CD8-positive, alpha-beta memory T cell (primary cell): ENCODE measurements around the gene PARP16. TPM values are rescaled to one million over a fixed set of nuclear protein-coding genes. Genes with fewer than 3 reads are reported as not detected.

Experiments
- CTCF ChIA-PET: fragments of 350-600 bp; sonication (Branson Sonifier 250); formaldehyde crosslinking; loops from one replicate; lab custom pipeline; 2021; ENCODE audit warnings: antibody characterized with exemption; lab: Charles Lee
- POLR2A ChIA-PET: fragments of 350-600 bp; sonication (Branson Sonifier 250); formaldehyde crosslinking; loops from one replicate; lab custom pipeline; 2021; ENCODE audit warnings: antibody characterized with exemption; lab: Charles Lee
- DNase-seq, 5 donors: peaks; one replicate each; pipeline versions ENCODE4 v3.0.0 to v3.0.0-alpha.2; 2020 to 2022; ENCODE audit warnings: mixed read lengths in 1 of 5
- H3K27ac ChIP-seq: one replicate; pipeline ENCODE4 v1.7.0; 2013; ENCODE audit warnings: low read depth, mild to moderate bottlenecking, low read length, moderate library complexity
- H3K27me3 ChIP-seq: 2 replicates; pipeline ENCODE4 v1.7.0; 2013; ENCODE audit warnings: low read length, mild to moderate bottlenecking; ENCODE audit not compliant: insufficient read depth, poor library complexity, severe bottlenecking
- H3K36me3 ChIP-seq: 2 replicates; pipeline ENCODE4 v1.7.0; 2013; ENCODE audit warnings: mild to moderate bottlenecking, low read length, moderate library complexity; ENCODE audit not compliant: insufficient read depth
- H3K4me1 ChIP-seq: 2 replicates; pipeline ENCODE4 v1.7.0; 2013; ENCODE audit warnings: mild to moderate bottlenecking, low read length, moderate library complexity; ENCODE audit not compliant: insufficient read depth
- H3K4me3 ChIP-seq: 2 replicates; pipeline ENCODE4 v1.7.0; 2013; ENCODE audit warnings: mild to moderate bottlenecking, low read length
- H3K9me3 ChIP-seq: 2 replicates; pipeline ENCODE4 v1.7.0; 2013; ENCODE audit warnings: mild to moderate bottlenecking, low read length
- H3K27ac Mint-ChIP-seq, 8 donors: one replicate each; pipeline ENCODE4 v1.8.0; 2020 to 2021; ENCODE audit warnings: mixed read lengths in 8 of 8, mild to moderate bottlenecking in 6 of 8, inconsistent platforms in 3 of 8, moderate library complexity in 3 of 8
- H3K27me3 Mint-ChIP-seq, 2 donors: one replicate each; pipeline ENCODE4 v1.8.0; 2020 to 2021; ENCODE audit warnings: mixed read lengths in 2 of 2, mild to moderate bottlenecking in 1 of 2, moderate library complexity in 1 of 2
- H3K36me3 Mint-ChIP-seq, 3 donors: one replicate each; pipeline ENCODE4 v1.8.0; 2020 to 2021; ENCODE audit warnings: mixed read lengths in 3 of 3, inconsistent platforms in 1 of 3, mild to moderate bottlenecking in 1 of 3
- H3K4me1 Mint-ChIP-seq, 3 donors: one replicate each; pipeline ENCODE4 v1.8.0; 2020 to 2021; ENCODE audit warnings: mixed read lengths in 3 of 3, inconsistent platforms in 1 of 3, mild to moderate bottlenecking in 1 of 3
- H3K4me3 Mint-ChIP-seq, 7 donors: one replicate each; pipeline ENCODE4 v1.8.0; 2020 to 2021; ENCODE audit warnings: mixed read lengths in 7 of 7, mild to moderate bottlenecking in 6 of 7, moderate library complexity in 4 of 7, inconsistent platforms in 2 of 7
- H3K9me3 Mint-ChIP-seq, 5 donors: one replicate each; pipeline ENCODE4 v1.8.0; 2020 to 2022; ENCODE audit warnings: mixed read lengths in 5 of 5, mild to moderate bottlenecking in 3 of 5, moderate library complexity in 2 of 5, inconsistent platforms in 1 of 5
- polyA plus RNA-seq: library from polyadenylated mRNA; unstranded; fragments of 300-500 nt; fragmentation: Illumina TruSeq; gene quantifications from one replicate; pipeline ENCODE4 v1.2.3, GENCODE V29; 2021
- total RNA-seq, 2 experiments: library from RNA; stranded (reverse); gene quantifications; one replicate each; pipeline ENCODE4 v1.2.3, GENCODE V29; 2021

The PARP16 gene
- total and polyA plus RNA-seq, 3 experiments from 2014 or later, result 14.1 to 30.9 (median 14.7) TPM

- Mint-ChIP-seq H3K9me3 (peaks cover 0 to 2% (median 0%) of the 10 kb centered on the region in 5 donors), H3K27ac (peak overlapping the region in 2 of 8 donors; percentile 76 to 93), H3K36me3 (peaks cover 0 to 8% (median 0%) of the 10 kb centered on the region in 3 donors), H3K27me3 (peaks cover 0 to 5% of the 10 kb centered on the region in 2 donors), H3K4me1 (peaks cover 35 to 54% (median 44%) of the 10 kb centered on the region in 3 donors), H3K4me3 (peak overlapping the region in 2 of 7 donors; percentile 84 to 93)
- Histone ChIP-seq H3K4me3 (no peak overlapping the region), H3K27me3 (no peaks in the 10 kb centered on the region), H3K9me3 (no peaks in the 10 kb centered on the region), H3K4me1 (peaks cover 46% of the 10 kb centered on the region), H3K27ac (no peak overlapping the region), H3K36me3 (no peaks in the 10 kb centered on the region)
- ChIA-PET POLR2A (no interaction called here), CTCF (interaction anchor here (1.4 to 1.6 kb wide), 2 partner anchors 14 to 132 kb away, joined by 3 to 9 read pairs; partner anchors contain the start of gene PARP16)
- no peak for DNase-seq
Observed at GRCh38 chr15:65300924-65301441, 14.3 kb upstream of the PARP16 start.

GRCh38 chr15:65298731-65299130 is 12.0 kb upstream of the PARP16 start:
- POLR2A ChIA-PET, result interaction anchor here (1.0 kb wide), 1 partner anchor 12 kb away, joined by 6 read pairs; the partner anchor contains the start of gene PARP16

GRCh38 chr15:65292938-65293518 is 6.3 kb upstream of the PARP16 start:
- H3K9me3 ChIP-seq, result no peaks in the 10 kb centered on the region
- POLR2A ChIA-PET, result no interaction called here
- H3K27ac Mint-ChIP-seq, result peak overlapping the region in 1 of 8 donors; percentile 75
- H3K36me3 Mint-ChIP-seq, result no peaks in the 10 kb centered on the region
- H3K27me3 Mint-ChIP-seq, result peaks cover 0 to 3% of the 10 kb centered on the region in 2 donors
- H3K27ac ChIP-seq, result no peak overlapping the region
- H3K9me3 Mint-ChIP-seq, result no peaks in the 10 kb centered on the region
- CTCF ChIA-PET, result interaction anchor here (1.1 kb wide), 1 partner anchor 92 kb away, joined by 3 read pairs; no protein-coding TSS in a partner anchor
- H3K4me3 Mint-ChIP-seq, result no peak overlapping the region
- DNase-seq, result no peak
- H3K4me1 ChIP-seq, result peaks cover 20% of the 10 kb centered on the region
- no peaks in the 10 kb centered on the region for H3K36me3 ChIP-seq
- H3K4me1 Mint-ChIP-seq, result peaks cover 15 to 32% (median 21%) of the 10 kb centered on the region in 3 donors
- H3K4me3 ChIP-seq, result no peak overlapping the region
- H3K27me3 ChIP-seq, result no peaks in the 10 kb centered on the region

More at GRCh38 chr15:65298731-65299130, 12.0 kb upstream of the PARP16 start:
- peak overlapping the region in 5 of 8 donors; percentile 12 to 93 (median 70) for H3K27ac Mint-ChIP-seq
- Histone ChIP-seq H3K4me3 (peak overlapping the region; percentile 26), H3K27ac (no peak overlapping the region), H3K9me3 (no peaks in the 10 kb centered on the region), H3K27me3 (no peaks in the 10 kb centered on the region), H3K4me1 (peaks cover 38% of the 10 kb centered on the region), H3K36me3 (no peaks in the 10 kb centered on the region)
- peaks cover 0 to 2% of the 10 kb centered on the region in 2 donors for H3K27me3 Mint-ChIP-seq
- CTCF ChIA-PET, result interaction anchor here (1.0 to 2.5 kb wide), 3 partner anchors 12 to 270 kb away, joined by 3 to 16 read pairs (median 3); partner anchors contain the start of gene PARP16
- peaks cover 29 to 44% (median 37%) of the 10 kb centered on the region in 3 donors for H3K4me1 Mint-ChIP-seq
- peak overlapping the region in 6 of 7 donors; percentile 69 to 95 (median 92) for H3K4me3 Mint-ChIP-seq
- peaks cover 0 to 2% (median 0%) of the 10 kb centered on the region in 3 donors for H3K36me3 Mint-ChIP-seq
- DNase-seq, result no peak
- peaks cover 0 to 2% (median 0%) of the 10 kb centered on the region in 5 donors for H3K9me3 Mint-ChIP-seq

GRCh38 chr15:65290228-65290627 is 3.5 kb upstream of the PARP16 start:
- Mint-ChIP-seq H3K36me3 (peaks cover 0 to 8% (median 0%) of the 10 kb centered on the region in 3 donors), H3K4me3 (peak overlapping the region in 1 of 7 donors; percentile 43), H3K27me3 (peaks cover 0 to 3% of the 10 kb centered on the region in 2 donors), H3K4me1 (peaks cover 18 to 29% (median 26%) of the 10 kb centered on the region in 3 donors), H3K27ac (no peak overlapping the region), H3K9me3 (no peaks in the 10 kb centered on the region)
- DNase-seq, result no peak
- Histone ChIP-seq H3K36me3 (no peaks in the 10 kb centered on the region), H3K9me3 (no peaks in the 10 kb centered on the region), H3K27ac (no peak overlapping the region), H3K4me1 (peaks cover 17% of the 10 kb centered on the region), H3K4me3 (no peak overlapping the region), H3K27me3 (no peaks in the 10 kb centered on the region)
- ChIA-PET POLR2A (no interaction called here), CTCF (no interaction called here)

- Histone ChIP-seq H3K27ac (no peak overlapping the region), H3K4me1 (peaks cover 19% of the 10 kb centered on the region), H3K4me3 (no peak overlapping the region), H3K27me3 (no peaks in the 10 kb centered on the region), H3K9me3 (no peaks in the 10 kb centered on the region), H3K36me3 (no peaks in the 10 kb centered on the region)
- Mint-ChIP-seq H3K9me3 (no peaks in the 10 kb centered on the region), H3K36me3 (peaks cover 0 to 8% (median 0%) of the 10 kb centered on the region in 3 donors), H3K27ac (no peak overlapping the region), H3K27me3 (peaks cover 0 to 3% of the 10 kb centered on the region in 2 donors), H3K4me3 (no peak overlapping the region), H3K4me1 (peaks cover 17 to 31% (median 29%) of the 10 kb centered on the region in 3 donors)
- ChIA-PET CTCF (no interaction called here), POLR2A (interaction anchor here (0.6 kb wide), 1 partner anchor 109 kb away, joined by 3 read pairs; no protein-coding TSS in a partner anchor)
- no peak for DNase-seq
Observed at GRCh38 chr15:65289261-65289854, 2.7 kb upstream of the PARP16 start.

- Histone ChIP-seq H3K4me1 (peaks cover 23% of the 10 kb centered on the region), H3K9me3 (no peaks in the 10 kb centered on the region), H3K27ac (peak overlapping the region; percentile 78), H3K36me3 (no peaks in the 10 kb centered on the region), H3K4me3 (peak overlapping the region; percentile 80), H3K27me3 (no peaks in the 10 kb centered on the region)
- POLR2A ChIA-PET, result interaction anchor here (0.6 to 2.2 kb wide), 6 partner anchors 8 to 917 kb away, joined by 5 to 28 read pairs (median 15); partner anchors contain the start of genes CLPX, RNU5A-1 and RNU5B-1
- Mint-ChIP-seq H3K9me3 (no peaks in the 10 kb centered on the region), H3K4me3 (peak overlapping the region; percentile 67 to 94 (median 88)), H3K36me3 (peaks cover 0 to 16% (median 0%) of the 10 kb centered on the region in 3 donors), H3K4me1 (peaks cover 26 to 43% (median 42%) of the 10 kb centered on the region in 3 donors), H3K27me3 (peaks cover 0 to 2% of the 10 kb centered on the region in 2 donors), H3K27ac (peak overlapping the region; percentile 7 to 96 (median 94))
- CTCF ChIA-PET, result interaction anchor here (0.8 to 2.6 kb wide), 6 partner anchors 8 to 102 kb away, joined by 3 to 16 read pairs (median 8); partner anchors contain the start of genes CLPX and RNU5A-1
- no peak for DNase-seq
Observed at GRCh38 chr15:65287520-65287855, 805 bp upstream of the PARP16 start.

GRCh38 chr15:65286069-65286703 is 497 bp downstream of the PARP16 start:
- ChIA-PET CTCF (interaction anchor here (0.7 to 2.6 kb wide), 13 partner anchors 9 to 101 kb away, joined by 3 to 16 read pairs (median 6); partner anchors contain the start of genes CLPX, RNU5A-1 and RNU5B-1), POLR2A (interaction anchor here (0.5 to 2.2 kb wide), 9 partner anchors 10 to 252 kb away, joined by 3 to 28 read pairs (median 5); partner anchors contain the start of genes CLPX, PDCD7, RNU5A-1 and RNU5B-1)
- peaks cover 0 to 2% of the 10 kb centered on the region in 2 donors for H3K27me3 Mint-ChIP-seq
- no peaks in the 10 kb centered on the region for H3K9me3 ChIP-seq
- peak overlapping the region; percentile 7 to 96 (median 88) for H3K27ac Mint-ChIP-seq
- DNase-seq, result peak in 1 of 5 donors; percentile 12
- no peaks in the 10 kb centered on the region for H3K27me3 ChIP-seq
- H3K4me3 ChIP-seq, result peak overlapping the region; percentile 80
- H3K4me3 Mint-ChIP-seq, result peak overlapping the region; percentile 67 to 94 (median 88)
- no peaks in the 10 kb centered on the region for H3K36me3 ChIP-seq
- H3K27ac ChIP-seq, result peak overlapping the region; percentile 78
- peaks cover 0 to 19% (median 0%) of the 10 kb centered on the region in 3 donors for H3K36me3 Mint-ChIP-seq
- H3K4me1 ChIP-seq, result peaks cover 23% of the 10 kb centered on the region
- no peaks in the 10 kb centered on the region for H3K9me3 Mint-ChIP-seq
- peaks cover 30 to 53% (median 49%) of the 10 kb centered on the region in 3 donors for H3K4me1 Mint-ChIP-seq
